ENCODE results near the gene UGT1A3. TPM values are rescaled to one million over a fixed set of nuclear protein-coding genes. Genes with fewer than 3 reads are reported as not detected.
"Not testable (repeated sequence)": the region's sequence is repeated elsewhere in the genome, so short reads cannot be mapped to it uniquely, and the experiment has no call there.

Gene UGT1A3
- total and polyA plus RNA-seq, 10 of the 15 experiments (the other 5 are each of a cell fraction or from before 2014, with no cell fraction given) = not detected

DNA sequence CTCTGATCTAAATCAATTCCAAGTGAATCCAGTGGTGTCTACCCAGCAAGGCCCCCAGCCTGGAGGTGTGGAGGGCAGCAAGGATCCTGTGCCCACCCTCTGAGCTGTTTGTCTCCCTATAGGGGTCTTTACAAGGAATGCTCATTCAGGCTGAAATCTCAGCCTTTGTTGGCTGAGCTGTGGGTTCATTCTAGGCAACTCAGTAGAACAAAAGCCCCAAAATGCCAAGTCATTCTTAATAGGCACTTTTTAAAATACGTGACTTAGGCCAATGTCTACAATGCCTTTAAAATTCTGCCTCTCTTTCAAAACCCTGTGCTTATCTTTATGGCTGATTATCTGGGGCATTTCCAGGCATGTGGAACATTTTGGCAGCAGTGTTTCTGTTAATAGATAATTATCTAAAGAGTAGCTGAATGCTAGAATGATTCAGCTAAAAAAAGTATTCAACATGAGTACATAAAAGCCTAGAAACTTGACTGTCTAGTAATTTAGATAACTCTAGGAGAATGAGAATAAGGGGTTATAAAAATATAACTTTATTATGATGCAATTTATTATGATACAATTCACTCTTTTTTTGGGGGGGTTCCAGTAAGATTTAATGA, 28.7 kb upstream of the UGT1A3 start:
- 0% methylated on average over 1 of the region's 1 CpG for WGBS (ENCODE audit: insufficient coverage, insufficient replicate concordance, low lambda C conversion rate, missing lambda C conversion rate)
- in situ Hi-C loops (cut with MboI) (no loop called here), intact Hi-C loops (cut with micrococcal nuclease; ENCODE audit: unreplicated experiment) (no loop called here)
- ATAC-seq (no peak), FAIRE-seq (no peak), DNase-seq (ENCODE audit: low read depth, low spot score) (no peak)
- RAD21 ChIA-PET (ENCODE audit: unreplicated experiment) = no interaction called here
- H3K9ac ChIP-seq (ENCODE audit: control insufficient read depth, insufficient read depth, low read length) = no peak overlapping the region
- H3K4me2 ChIP-seq (ENCODE audit: control insufficient read depth, insufficient read depth) = no peak overlapping the region
- no peaks in the 10 kb centered on the region for H4K20me1 ChIP-seq (ENCODE audit: control insufficient read depth, insufficient read depth)
- no peaks in the 10 kb centered on the region for H3K27me3 ChIP-seq (replicated peaks in 1 of 2; ENCODE audit: control insufficient read depth in 2 of 2, insufficient read depth in 2 of 2, low read length in 1 of 2)
- no peak overlapping the region for H3K27ac ChIP-seq (ENCODE audit: control insufficient read depth, insufficient read depth)
- CTCF ChIA-PET = no interaction called here
- no peaks in the 10 kb centered on the region for H3K79me2 ChIP-seq (ENCODE audit: control insufficient read depth, insufficient read depth, low read length)
- no peaks in the 10 kb centered on the region for H3K4me1 ChIP-seq (ENCODE audit: control insufficient read depth, insufficient read depth, low read length)
- POLR2A ChIA-PET = no interaction called here
- no peak overlapping the region for H2AFZ ChIP-seq (ENCODE audit: control insufficient read depth, low read depth, low read length)
- no TSS peak for BruUV-seq (replicated peaks)
- TF ChIP-seq HDGF (IDR thresholded peaks at IDR 0.05) (no peak), SRF (IDR thresholded peaks at IDR 0.05; ENCODE audit: low read depth in 2 of 2, low read length in 2 of 2) (no peak), NFYB (IDR thresholded peaks at IDR 0.05; ENCODE audit: insufficient read depth, low read depth, low read length) (no peak), YBX1 (IDR thresholded peaks at IDR 0.05) (no peak), SREBF1 (IDR thresholded peaks at IDR 0.05; ENCODE audit: low read length) (no peak), SUPT20H (IDR thresholded peaks at IDR 0.05; ENCODE audit: borderline replicate concordance, control insufficient read depth, low read depth, low read length) (no peak), ASH2L (IDR thresholded peaks at IDR 0.05; ENCODE audit: borderline replicate concordance, low read depth) (no peak), MEF2B (IDR thresholded peaks at IDR 0.05; ENCODE audit: partially characterized antibody, poor library complexity, severe bottlenecking) (no peak), HCFC1 (IDR thresholded peaks at IDR 0.05; ENCODE audit: low read length) (no peak), CBX3 (IDR thresholded peaks at IDR 0.05; ENCODE audit: borderline replicate concordance, low read depth) (no peak), SREBF2 (IDR thresholded peaks at IDR 0.05; ENCODE audit: low read length) (no peak), CBFB (IDR thresholded peaks at IDR 0.05; ENCODE audit: low read depth) (no peak), HDAC2 (IDR thresholded peaks at IDR 0.05) (no peak)
- TF ChIP-seq, protein P1, sequence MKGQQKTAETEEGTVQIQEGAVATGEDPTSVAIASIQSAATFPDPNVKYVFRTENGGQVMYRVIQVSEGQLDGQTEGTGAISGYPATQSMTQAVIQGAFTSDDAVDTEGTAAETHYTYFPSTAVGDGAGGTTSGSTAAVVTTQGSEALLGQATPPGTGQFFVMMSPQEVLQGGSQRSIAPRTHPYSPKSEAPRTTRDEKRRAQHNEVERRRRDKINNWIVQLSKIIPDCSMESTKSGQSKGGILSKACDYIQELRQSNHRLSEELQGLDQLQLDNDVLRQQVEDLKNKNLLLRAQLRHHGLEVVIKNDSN (IDR thresholded peaks at IDR 0.05; ENCODE audit: borderline replicate concordance, extremely low read length, insufficient read depth, low read depth, low read length) = no peak
- TF ChIP-seq, protein P2, sequence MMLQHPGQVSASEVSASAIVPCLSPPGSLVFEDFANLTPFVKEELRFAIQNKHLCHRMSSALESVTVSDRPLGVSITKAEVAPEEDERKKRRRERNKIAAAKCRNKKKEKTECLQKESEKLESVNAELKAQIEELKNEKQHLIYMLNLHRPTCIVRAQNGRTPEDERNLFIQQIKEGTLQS (IDR thresholded peaks at IDR 0.05; ENCODE audit: borderline replicate concordance, extremely low read depth, low read depth, low read length) = no peak
- TF ChIP-seq, protein P3, sequence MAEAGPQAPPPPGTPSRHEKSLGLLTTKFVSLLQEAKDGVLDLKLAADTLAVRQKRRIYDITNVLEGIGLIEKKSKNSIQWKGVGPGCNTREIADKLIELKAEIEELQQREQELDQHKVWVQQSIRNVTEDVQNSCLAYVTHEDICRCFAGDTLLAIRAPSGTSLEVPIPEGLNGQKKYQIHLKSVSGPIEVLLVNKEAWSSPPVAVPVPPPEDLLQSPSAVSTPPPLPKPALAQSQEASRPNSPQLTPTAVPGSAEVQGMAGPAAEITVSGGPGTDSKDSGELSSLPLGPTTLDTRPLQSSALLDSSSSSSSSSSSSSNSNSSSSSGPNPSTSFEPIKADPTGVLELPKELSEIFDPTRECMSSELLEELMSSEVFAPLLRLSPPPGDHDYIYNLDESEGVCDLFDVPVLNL (IDR thresholded peaks at IDR 0.05; ENCODE audit: low read depth, low read length) = no peak
- SMC1A ChIA-PET (ENCODE audit: uncharacterized antibody, unreplicated experiment) = no interaction called here
- no peaks in the 10 kb centered on the region for H3K36me3 ChIP-seq (ENCODE audit: control insufficient read depth in 2 of 2, insufficient read depth in 2 of 2, low read length in 1 of 2)
- H3K9me3 ChIP-seq (replicated peaks; ENCODE audit: control insufficient read depth, insufficient read depth, low read length) = no peaks in the 10 kb centered on the region
- H3K4me3 ChIP-seq = no peak overlapping the region

DNA sequence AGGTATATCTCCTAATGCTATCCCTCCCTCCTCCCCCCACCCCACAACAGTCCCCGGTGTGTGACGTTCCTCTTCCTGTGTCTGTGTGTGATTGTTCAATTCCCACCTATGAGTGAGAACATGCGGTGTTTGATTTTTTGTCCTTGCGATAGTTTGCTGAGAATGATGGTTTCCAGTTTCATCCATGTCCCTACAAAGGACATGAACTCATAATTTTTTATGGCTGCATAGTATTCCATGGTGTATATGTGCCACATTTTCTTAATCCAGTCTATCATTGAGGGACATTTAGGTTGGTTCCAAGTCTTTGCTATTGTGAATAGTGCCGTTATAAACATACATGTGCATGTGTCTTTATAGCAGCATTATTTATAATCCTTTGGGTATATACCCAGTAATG, 28.0 kb upstream of the UGT1A3 start:
- H3K9ac ChIP-seq (ENCODE audit: control insufficient read depth, insufficient read depth, low read length); H4K20me1 ChIP-seq (ENCODE audit: control insufficient read depth, insufficient read depth); H2AFZ ChIP-seq (ENCODE audit: control insufficient read depth, low read depth, low read length); POLR2A ChIA-PET; H3K36me3 ChIP-seq (ENCODE audit: control insufficient read depth in 2 of 2, insufficient read depth in 2 of 2, low read length in 1 of 2); H3K4me1 ChIP-seq (ENCODE audit: control insufficient read depth, insufficient read depth, low read length); in situ Hi-C loops (cut with MboI); CTCF ChIA-PET; ATAC-seq; DNase-seq (ENCODE audit: low read depth, low spot score); RAD21 ChIA-PET (ENCODE audit: unreplicated experiment); H3K9me3 ChIP-seq (replicated peaks; ENCODE audit: control insufficient read depth, insufficient read depth, low read length); intact Hi-C loops (cut with micrococcal nuclease; ENCODE audit: unreplicated experiment); SMC1A ChIA-PET (ENCODE audit: uncharacterized antibody, unreplicated experiment); H3K79me2 ChIP-seq (ENCODE audit: control insufficient read depth, insufficient read depth, low read length); H3K27ac ChIP-seq (ENCODE audit: control insufficient read depth, insufficient read depth); H3K4me3 ChIP-seq; BruUV-seq (replicated peaks); FAIRE-seq; H3K4me2 ChIP-seq (ENCODE audit: control insufficient read depth, insufficient read depth); H3K27me3 ChIP-seq (replicated peaks in 1 of 2; ENCODE audit: control insufficient read depth in 2 of 2, insufficient read depth in 2 of 2, low read length in 1 of 2): not testable (repeated sequence)
- 86% methylated on average over 5 of the region's 5 CpGs for WGBS (ENCODE audit: insufficient coverage, insufficient replicate concordance, low lambda C conversion rate, missing lambda C conversion rate)

Measured in GM12878 (cell line).